ENCODE results near the gene UBAP2. TPM values are rescaled to one million over a fixed set of nuclear protein-coding genes. Genes with fewer than 3 reads are reported as not detected.

The UBAP2 gene
- total RNA-seq, 1 experiment from 2014 or later: 45.5 TPM

DNA sequence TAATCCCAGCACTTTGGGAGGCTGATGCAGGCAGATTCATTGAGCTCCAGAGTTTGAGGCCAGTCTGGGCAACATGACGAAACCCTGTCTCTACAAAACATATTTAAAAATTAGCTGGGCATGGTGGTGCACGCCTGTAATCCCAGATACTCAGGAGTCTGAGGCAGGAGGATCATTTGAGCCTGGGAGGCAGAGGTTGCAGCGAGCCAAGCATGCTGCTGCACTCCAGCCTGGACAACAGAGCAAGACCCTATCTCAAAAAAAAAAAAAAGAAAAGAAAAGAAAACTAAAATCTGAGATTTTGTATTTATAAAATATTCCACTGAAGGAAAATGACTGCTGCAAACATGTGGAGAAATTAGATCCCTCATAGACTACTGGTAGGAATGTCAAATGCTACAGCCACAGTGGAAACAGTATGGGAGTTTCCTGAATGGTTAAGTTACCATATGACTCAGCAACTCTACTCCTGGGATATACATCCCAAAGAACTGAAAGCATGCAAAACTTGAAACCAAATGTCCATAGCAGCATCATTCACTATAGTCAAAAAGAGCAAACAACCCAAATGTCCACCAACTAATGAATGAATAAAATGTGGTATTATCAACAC, 106.1 kb downstream of the UBAP2 start:
- TF ChIP-seq, protein P1, sequence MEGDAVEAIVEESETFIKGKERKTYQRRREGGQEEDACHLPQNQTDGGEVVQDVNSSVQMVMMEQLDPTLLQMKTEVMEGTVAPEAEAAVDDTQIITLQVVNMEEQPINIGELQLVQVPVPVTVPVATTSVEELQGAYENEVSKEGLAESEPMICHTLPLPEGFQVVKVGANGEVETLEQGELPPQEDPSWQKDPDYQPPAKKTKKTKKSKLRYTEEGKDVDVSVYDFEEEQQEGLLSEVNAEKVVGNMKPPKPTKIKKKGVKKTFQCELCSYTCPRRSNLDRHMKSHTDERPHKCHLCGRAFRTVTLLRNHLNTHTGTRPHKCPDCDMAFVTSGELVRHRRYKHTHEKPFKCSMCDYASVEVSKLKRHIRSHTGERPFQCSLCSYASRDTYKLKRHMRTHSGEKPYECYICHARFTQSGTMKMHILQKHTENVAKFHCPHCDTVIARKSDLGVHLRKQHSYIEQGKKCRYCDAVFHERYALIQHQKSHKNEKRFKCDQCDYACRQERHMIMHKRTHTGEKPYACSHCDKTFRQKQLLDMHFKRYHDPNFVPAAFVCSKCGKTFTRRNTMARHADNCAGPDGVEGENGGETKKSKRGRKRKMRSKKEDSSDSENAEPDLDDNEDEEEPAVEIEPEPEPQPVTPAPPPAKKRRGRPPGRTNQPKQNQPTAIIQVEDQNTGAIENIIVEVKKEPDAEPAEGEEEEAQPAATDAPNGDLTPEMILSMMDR (IDR thresholded peaks at IDR 0.05; ENCODE audit: unreplicated experiment): no peak
- CTCF ChIA-PET: no interaction called here
- intact Hi-C loops (cut with micrococcal nuclease; ENCODE audit: unreplicated experiment): loop anchor here (10.0 kb wide), 1 partner anchor 102 kb away; the partner anchor contains the start of gene UBAP2
- no peak overlapping the region for H3K4me3 Mint-ChIP-seq (ENCODE audit: low read depth, unreplicated experiment)
- no peak for DNase-seq
- H3K27ac Mint-ChIP-seq (ENCODE audit: unreplicated experiment): no peak overlapping the region
- BruUV-seq (replicated peaks): no TSS peak
- peaks cover 42% of the 10 kb centered on the region for H3K4me1 Mint-ChIP-seq (ENCODE audit: low read depth, unreplicated experiment)
- H3K36me3 Mint-ChIP-seq (ENCODE audit: insufficient read depth, unreplicated experiment): peaks cover 37% of the 10 kb centered on the region
- no peaks in the 10 kb centered on the region for H3K27me3 Mint-ChIP-seq (ENCODE audit: unreplicated experiment)
- no peaks in the 10 kb centered on the region for H3K9me3 Mint-ChIP-seq (ENCODE audit: low read depth, unreplicated experiment)

GRCh38 chr9:33939924-33940874, 108.5 kb downstream of the UBAP2 start:
- Mint-ChIP-seq H3K4me3 (ENCODE audit: low read depth, unreplicated experiment) (peak overlapping the region; percentile 14), H3K27ac (ENCODE audit: unreplicated experiment) (peak overlapping the region; percentile 76), H3K4me1 (ENCODE audit: low read depth, unreplicated experiment) (peaks cover 27% of the 10 kb centered on the region), H3K36me3 (ENCODE audit: insufficient read depth, unreplicated experiment) (peaks cover 38% of the 10 kb centered on the region), H3K27me3 (ENCODE audit: unreplicated experiment) (no peaks in the 10 kb centered on the region), H3K9me3 (ENCODE audit: low read depth, unreplicated experiment) (no peaks in the 10 kb centered on the region)
- TF ChIP-seq, protein P1 (IDR thresholded peaks at IDR 0.05; ENCODE audit: unreplicated experiment): no peak
- DNase-seq: peak; percentile 57
- intact Hi-C loops (cut with micrococcal nuclease; ENCODE audit: unreplicated experiment): loop anchor here (10.0 kb wide), 1 partner anchor 105 kb away; the partner anchor contains the start of gene UBAP2
- no TSS peak for BruUV-seq (replicated peaks)
- CTCF ChIA-PET: interaction anchor here (0.8 to 1.1 kb wide), 3 partner anchors 15 to 133 kb away, joined by 3 read pairs; no protein-coding TSS in a partner anchor

- Mint-ChIP-seq H3K27me3 (ENCODE audit: unreplicated experiment) (no peaks in the 10 kb centered on the region), H3K4me1 (ENCODE audit: low read depth, unreplicated experiment) (no peaks in the 10 kb centered on the region), H3K9me3 (ENCODE audit: low read depth, unreplicated experiment) (no peaks in the 10 kb centered on the region), H3K36me3 (ENCODE audit: insufficient read depth, unreplicated experiment) (peaks cover 48% of the 10 kb centered on the region), H3K4me3 (ENCODE audit: low read depth, unreplicated experiment) (no peak overlapping the region), H3K27ac (ENCODE audit: unreplicated experiment) (no peak overlapping the region)
- TF ChIP-seq, protein P1 (IDR thresholded peaks at IDR 0.05; ENCODE audit: unreplicated experiment): no peak
- CTCF ChIA-PET: no interaction called here
- intact Hi-C loops (cut with micrococcal nuclease; ENCODE audit: unreplicated experiment): no loop called here
- BruUV-seq (replicated peaks): no TSS peak
- DNase-seq: no peak
Observed at GRCh38 chr9:33934188-33934878, 114.4 kb downstream of the UBAP2 start.

DNA sequence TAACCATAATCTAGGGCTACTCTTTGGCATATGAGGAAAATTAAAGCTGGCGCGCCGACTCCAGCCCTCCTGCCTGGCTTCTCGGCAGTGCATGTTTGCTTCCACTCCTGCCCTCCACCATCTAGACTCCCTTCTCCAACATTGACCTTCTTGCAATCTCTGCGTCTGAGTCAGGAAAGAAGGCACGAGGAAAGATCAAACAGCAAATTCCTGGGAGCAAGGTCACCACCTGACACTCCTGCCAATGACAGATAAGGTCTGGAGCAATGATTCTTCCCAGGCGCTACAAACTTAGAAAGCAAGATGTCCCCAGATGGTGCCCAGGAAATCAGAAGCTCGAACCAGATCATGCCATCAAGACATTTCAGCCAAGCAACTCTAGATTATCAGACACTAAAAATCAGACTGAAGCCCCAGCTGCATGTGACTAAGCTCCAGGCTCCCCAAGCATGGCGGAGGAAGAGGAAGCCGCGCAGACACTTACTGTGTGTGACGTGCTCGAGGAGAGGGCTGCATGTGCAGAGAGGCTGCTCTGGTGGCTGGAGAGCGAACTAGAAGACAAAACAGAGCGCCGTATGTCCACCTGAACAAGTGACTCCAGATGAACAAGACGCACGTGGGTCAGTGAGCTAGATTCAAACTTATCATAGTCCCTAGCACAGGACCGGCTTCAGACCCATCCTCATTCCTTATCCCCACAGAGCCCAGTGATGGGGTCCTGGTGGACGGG, 116.4 kb downstream of the UBAP2 start:
- Mint-ChIP-seq H3K36me3 (ENCODE audit: insufficient read depth, unreplicated experiment) (peaks cover 57% of the 10 kb centered on the region), H3K27me3 (ENCODE audit: unreplicated experiment) (no peaks in the 10 kb centered on the region), H3K4me3 (ENCODE audit: low read depth, unreplicated experiment) (no peak overlapping the region), H3K27ac (ENCODE audit: unreplicated experiment) (no peak overlapping the region), H3K9me3 (ENCODE audit: low read depth, unreplicated experiment) (no peaks in the 10 kb centered on the region), H3K4me1 (ENCODE audit: low read depth, unreplicated experiment) (no peaks in the 10 kb centered on the region)
- no peak for DNase-seq
- intact Hi-C loops (cut with micrococcal nuclease; ENCODE audit: unreplicated experiment): no loop called here
- TF ChIP-seq, protein P1 (IDR thresholded peaks at IDR 0.05; ENCODE audit: unreplicated experiment): no peak
- BruUV-seq (replicated peaks): no TSS peak
- CTCF ChIA-PET: no interaction called here

Data from Calu3 (cell line).